Stimulated activated CD8-positive, alpha-beta memory T cell treated with anti-CD3 and anti-CD28 coated beads, Interleukin-12 subunit alpha, Interleukin-12 subunit beta, amount 100 ng/mL, for 4 hours (primary cell): Measurements from ENCODE around the gene SPATA12.

Source experiments
- DNase-seq: peaks from one replicate; pipeline ENCODE4 v3.0.0-alpha.2; 2020; ENCODE audit warnings: low read depth

The SPATA12 gene

DNA sequence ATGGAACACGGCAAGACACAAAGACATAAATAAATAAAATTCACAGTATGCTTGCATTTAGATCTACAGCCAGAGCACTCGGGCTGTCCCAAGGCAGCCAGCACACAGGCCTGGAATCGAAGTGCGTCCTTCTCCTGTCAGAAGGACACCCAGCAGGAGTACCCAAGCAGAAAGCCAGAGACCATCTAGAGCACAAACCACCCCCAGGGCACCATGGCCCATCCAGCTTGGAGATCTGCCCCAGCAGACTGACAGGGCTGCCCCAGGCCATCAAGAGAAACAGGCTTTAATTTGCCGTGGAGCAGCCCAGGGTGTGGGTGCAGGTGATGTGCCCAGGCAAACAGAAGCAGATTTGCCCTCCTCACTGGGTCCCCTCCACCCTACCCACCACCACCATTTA lies 7.8 kb upstream of the SPATA12 start:
- DNase-seq: no peak

DNA sequence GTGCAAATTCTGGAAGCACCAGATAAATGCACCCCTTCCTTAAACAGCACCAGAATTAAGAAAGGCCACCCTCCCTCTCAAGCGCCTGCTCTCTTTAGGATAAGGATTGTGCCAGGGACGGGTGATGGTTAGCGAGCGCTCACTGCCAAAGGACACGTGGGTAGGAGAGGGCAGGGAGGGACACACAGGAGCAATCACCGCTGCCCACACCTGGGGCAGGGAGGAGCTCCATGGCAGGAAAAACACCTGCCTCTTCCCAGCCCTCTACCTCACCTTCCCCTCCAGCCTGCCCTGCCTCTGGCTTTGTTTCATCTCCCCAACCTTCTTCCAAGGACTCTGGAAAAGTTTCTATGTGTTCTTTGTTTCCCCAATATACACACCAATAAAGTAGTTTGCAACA lies 7.3 kb upstream of the SPATA12 start:
- DNase-seq: no peak

DNA sequence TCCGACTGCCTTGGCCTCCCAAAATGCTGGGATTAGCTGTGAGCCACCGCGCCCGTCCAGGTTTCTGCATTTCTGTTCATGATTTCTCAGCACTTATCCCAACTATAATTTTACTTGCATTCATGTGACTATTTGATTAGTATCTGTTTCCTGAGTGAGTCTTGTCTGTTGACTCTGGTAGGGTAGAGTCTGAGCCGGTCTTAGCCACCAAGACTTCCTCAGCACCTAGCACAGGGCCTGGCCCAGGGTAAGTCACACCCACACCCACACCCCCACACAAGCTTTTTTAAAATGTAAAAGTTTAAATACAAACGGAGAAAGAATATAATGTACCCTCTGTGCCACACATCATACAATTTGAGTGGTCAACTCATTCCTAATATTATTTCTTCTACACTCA lies 3.1 kb upstream of the SPATA12 start:
- DNase-seq: no peak

DNA sequence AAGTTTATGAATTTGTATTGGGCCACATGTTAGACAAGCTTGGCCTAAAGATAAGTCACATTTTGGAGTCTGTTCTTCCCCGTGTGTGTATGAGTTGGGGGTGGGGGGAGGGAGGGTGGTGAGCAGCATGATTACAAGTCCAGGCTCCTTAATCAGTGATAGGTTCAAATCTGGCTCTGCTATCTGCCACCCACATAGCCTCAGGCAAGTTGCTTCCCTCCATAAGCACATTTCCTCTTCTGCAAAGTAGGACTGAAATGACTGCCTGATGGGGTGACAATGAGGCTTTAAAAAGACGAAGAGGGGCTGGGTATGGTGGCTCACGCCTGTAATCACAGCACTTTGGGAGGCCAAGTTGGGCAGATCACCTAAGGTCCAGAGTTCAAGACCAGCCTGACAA lies 1.1 kb upstream of the SPATA12 start:
- DNase-seq: no peak

DNA sequence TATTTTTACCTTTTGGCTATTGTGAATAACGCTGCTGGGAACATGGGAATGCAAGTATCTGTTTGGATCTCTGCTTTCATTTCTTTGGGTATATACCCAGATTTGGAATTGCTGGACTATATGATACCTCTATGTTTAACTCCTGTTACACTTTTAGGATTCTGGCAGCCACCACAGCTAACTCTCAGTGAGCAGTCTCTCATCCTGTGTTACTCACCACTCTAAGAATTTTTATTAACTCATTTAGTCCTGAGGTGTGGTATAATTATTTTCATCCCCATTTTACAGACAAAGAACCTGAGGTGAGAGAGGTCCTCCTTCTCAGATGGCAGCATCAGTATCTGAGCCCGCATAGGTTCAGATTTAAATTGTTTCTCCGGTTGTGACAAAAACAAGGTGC lies 1.1 kb downstream of the SPATA12 start:
- no peak for DNase-seq

DNA sequence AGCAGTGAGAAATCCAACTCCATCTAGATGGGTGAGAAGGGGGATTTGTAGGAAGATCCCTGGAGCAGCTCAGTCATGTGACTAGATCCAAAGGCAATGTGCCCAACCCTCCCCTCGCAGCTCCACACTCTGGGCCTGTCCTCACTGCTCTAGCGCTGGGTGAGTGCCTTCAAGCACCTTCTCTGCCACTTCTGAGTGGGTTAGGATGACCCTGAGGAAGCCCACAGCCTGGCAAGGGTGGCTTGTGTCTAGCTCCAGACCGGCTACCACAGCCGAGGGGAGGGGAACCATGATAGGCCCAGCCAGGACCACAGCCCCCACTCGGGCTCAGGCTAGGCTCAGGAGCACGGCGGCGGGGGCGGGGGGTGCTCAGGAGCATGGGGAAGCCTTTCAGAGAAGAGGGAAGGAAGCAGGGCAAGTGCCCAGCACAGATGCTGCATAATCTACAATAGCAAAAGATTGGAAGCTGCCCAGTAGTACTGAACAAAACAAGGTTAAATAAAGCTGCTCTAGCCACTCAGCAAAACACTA lies 1.7 kb downstream of the SPATA12 start:
- DNase-seq: no peak

DNA sequence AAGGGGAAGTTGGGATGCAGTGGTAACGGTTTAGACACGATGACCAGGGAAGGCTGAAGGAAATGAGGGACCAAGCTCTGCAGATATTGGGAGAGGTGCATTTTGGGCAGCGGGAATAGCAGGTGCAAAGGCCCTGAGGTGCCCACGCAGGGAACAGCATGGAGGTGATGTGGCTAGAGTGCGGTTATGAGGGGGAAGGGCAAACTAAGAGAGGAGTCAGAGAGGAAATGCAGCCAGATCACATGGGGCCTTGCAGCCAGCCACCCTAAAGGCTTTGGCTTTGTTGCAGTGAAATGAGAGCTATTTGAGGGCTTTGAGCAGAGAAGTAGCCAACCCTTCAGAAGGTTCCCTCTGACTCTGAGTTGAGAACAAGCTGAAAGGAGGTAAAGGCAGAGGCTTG lies 2.6 kb downstream of the SPATA12 start:
- no peak for DNase-seq

DNA sequence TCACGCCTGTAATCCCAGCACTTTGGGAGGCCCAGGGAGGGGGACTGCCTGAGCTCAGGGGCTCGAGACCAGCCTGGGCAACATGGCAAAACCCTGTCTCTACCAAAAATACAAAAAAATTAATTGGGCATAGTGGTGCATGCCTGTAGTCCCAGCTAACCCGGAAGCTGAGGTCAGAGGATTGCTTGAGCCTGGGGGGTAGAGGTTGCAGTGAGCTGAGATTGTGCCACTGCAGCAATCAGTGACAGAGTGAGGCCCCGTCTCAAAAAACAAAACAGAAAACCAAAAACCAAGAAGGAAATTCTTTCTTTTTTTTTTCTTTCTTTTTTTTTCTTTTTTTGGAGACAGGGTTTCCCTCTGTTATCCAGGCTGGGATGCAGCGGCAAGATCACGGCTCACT lies 3.5 kb downstream of the SPATA12 start:
- no peak for DNase-seq

DNA sequence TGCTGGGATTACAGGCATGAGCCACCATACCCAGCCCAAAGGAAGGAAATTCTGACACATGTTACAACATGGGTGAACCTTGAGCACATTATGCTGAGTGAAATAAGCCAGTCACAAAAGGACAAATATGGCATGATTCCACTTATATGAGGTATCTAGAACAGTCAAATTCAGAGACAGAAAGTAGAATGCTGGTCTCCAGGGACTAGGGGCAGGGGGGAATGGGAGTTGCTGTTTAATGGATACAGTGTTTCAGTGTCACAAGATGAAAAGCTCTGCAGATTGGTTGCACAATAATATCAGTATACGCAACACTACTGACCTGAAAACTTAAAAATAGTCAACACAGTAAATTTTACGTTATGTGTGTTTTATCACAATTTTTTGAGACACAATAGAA lies 4.1 kb downstream of the SPATA12 start:
- DNase-seq: no peak

DNA sequence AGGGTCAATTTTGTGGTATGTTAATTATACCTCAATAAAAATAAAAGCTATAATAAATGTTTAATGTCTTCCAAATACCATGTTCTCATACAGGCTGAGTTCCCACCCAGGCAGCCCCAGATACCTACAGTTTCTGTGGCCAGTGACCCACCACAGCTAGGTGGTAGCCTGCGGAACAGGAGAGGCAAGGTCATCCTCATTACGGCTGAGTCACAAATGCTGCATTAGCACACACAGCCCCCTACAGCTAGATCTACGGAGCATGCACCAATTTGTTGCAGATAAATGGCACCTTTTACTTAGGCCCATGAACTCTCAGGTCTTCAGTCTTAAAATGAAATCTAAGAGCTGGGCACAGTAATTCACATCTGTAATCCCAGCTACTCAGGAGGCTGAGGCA lies 5.1 kb downstream of the SPATA12 start:
- no peak for DNase-seq

DNA sequence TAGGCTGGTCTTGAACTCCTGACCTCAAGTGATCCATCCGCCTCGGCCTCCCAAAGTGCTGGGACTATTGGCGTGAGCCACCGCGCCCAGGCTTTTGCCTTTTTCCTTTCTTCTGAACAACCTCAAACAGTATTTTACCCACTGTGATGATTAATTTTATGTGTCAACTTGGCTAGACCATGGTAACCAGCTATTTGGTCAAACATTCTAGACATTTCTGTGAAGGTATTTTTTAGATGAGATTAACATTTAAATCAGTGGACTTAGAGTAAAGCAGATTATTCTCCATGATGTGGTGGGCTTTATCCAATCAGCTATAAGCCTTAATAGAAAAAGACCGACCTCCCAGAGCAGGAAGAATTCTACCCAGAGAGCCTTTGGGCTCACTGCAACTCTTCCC lies 6.0 kb downstream of the SPATA12 start:
- DNase-seq: no peak

DNA sequence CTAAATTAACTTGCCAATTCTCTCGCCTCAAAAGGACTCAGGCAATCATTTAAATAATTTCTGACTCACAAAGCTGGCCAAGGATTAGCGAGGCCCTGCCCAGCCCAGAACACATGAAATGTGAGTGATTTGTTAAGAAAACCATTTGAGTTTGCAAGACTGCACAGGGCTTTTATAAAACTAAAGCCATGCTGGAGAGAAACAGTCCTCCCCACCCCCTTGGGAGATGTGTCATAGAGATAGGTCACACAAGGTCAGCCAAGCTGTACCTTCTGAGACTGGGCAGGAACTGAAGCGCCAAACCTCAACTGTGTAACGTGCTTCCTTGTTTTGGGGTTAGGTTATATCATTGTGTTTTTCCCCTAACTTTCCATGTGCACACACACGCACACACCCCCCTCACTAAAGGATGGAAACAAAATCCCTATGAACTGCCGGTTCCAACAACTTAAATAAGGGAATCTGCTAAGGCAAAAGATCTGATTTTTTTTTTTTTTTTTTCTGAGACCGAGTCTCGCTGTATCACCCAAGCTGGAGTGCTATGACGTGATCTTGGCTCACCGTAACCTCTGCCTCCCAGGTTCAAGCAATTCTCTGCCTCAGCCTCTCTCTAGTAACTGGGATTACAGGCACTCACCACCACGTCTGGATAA lies 8.1 kb downstream of the SPATA12 start:
- no peak for DNase-seq

DNA sequence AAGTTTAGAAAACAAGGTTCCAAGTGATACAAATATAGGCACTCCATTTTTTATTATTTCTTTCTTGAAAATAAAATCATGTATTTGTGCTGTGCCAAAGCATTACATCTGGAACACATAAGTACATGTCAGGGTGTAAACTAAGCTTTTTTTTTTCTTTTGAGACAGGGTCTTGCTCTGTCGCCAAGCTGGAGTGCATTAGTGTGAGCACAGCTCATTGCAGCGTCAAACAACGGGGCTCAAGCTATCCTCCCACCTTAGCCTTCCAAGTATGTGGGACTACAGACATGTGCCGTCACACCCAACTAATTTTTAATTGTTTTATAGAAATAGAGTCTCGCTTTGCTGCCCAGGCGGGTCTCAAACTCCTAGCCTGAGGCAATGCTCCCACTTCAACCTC lies 9.0 kb downstream of the SPATA12 start:
- DNase-seq: no peak

DNA sequence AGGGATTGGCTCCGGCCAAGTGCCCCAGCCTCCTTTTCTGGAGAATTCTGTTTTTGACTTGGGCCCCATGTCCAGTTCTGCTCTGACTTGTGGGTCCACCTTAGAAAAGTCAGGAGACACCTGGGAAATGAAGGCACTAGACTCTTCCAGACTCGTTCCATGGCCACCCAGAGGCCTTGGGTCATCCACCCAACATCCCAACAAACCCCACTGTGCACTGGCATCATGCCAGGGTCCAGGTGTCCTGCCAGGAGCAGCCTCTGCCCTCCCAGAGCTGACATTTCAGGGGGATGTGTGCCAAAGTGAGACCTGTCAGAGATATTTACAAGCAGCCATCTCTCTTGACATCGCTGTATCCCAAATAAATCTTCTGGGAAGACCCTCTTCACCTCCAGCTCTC lies 13.2 kb downstream of the SPATA12 start:
- DNase-seq: no peak

DNA sequence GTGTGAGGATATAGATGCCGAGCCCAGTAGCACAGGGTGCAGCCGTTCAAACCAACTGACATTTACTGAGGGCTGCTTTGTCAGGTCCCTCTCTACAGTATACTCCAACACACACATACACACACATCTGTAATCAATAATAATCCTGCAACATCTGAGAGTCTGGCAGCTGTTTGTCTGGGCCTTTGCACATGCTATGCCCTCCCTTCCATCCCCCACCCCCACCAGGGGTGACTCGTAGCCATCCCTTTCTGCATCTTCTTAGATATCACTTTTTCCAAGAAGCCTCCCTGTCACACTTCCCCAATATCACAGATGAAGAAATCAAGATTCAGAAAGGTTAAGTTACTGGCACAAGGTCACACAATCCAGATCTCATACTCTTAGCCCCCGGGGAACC lies 13.7 kb downstream of the SPATA12 start:
- DNase-seq: no peak

DNA sequence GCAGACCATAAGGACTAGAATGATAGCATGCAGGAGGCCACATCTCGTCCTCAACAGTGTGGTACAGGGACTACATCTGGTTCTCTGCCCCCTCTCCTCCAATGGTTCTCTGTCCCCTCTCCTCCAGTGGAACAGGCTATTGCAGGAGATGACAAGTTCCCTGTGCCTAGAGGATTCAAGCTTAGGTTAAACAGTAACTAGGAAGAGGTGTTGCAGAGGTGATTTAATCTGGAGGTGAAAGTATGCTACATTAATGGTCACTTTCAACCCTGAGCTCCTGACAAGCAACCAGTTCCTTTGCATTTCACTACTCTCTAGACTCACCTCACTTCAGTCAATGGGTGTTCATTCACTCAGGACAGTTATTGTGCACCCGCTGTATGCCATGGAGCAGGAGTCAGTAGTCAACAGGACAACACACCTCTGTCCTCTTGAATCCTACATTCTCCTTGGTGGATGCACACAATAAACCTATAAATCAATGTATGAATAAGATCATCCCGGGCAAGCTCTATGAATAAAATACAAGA lies 16.0 kb downstream of the SPATA12 start:
- no peak for DNase-seq

DNA sequence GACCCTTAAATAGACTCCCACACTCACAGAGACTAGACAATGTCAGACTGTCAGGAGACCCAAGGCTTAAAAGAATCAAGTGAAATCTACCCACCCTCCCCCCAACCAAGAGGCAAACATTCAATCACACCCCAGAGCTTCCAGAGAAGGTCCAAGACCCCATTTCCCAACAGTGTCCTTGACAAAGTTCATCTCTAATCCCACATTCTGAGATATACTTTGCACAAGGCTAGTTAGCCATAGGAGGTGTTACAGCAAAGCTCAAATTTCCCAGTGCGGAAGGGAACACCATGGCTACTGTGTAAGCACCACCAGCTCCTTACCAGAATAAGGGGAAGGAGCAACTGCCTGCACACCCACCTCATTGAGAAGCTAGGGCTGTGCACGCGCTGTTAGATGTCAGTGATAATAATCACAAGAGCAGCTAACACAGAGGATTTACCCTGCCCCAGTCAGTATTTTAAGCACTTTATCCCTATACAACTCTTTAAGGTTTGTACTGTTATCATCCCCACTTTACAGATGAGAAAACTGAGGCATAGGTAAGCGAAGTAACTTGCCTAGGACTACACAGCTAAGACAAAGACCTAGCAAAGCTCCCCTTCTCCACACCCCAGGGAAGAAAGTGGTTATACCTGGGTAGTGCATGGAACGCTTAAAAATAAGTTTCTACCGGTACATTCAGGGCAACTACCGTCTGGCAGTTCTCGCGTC lies 17.3 kb downstream of the SPATA12 start:
- DNase-seq: no peak

DNA sequence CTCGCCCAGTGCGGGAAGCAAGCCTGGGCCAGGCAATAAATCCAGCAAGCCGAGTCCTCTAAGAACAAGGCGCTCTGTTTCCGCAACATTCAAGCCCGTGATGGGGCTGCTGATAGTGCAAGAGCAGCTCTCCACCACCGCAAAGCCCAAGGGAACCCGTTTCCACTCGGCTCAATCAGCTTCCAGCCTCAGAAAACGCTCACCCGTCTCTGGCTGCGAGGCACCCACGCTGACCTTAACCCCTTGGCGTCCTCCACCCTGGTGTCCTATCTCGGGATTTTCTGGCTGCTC lies 17.8 kb downstream of the SPATA12 start:
- no peak for DNase-seq

DNA sequence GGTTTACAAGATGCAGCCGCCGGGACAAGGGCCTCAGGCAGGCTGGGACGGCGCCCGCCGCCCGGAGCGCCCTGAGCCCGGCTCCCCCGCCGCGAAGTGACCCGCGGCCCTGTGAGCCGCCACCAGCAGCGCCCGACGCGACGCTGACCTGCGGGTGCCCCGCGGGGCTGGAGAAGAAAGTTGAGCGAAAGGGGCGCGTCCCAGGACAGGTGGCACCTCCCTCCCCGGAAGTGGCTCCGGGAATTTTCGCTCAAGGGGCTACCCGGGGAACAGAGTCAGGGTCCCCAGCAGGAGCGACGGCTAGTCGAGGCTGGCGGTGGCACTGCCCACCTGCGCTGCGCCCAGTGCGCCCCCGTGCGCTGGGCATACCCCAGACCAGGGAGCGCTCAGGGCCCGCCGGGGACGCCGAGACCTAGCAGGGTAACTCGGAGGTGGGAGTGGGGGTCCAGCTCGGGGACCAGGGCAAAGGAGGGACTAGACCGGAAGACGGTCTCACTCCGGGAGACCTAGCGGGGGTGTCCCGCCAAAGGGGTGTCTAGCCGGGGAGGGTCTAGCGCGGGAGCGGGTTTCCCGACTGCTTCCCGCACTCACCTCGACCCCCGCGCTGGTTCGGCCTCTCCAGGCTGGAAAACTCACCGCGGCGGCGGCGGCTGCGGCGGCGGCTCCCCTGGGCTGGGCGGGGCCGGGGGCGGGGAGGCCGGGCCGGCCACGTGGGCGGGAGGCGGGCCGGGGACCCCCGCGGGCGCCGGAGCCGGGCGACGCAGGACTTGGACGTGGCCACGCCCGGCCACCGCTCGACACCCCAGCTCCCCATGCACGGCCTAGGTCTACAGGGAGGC lies 18.4 kb downstream of the SPATA12 start:
- no peak for DNase-seq

DNA sequence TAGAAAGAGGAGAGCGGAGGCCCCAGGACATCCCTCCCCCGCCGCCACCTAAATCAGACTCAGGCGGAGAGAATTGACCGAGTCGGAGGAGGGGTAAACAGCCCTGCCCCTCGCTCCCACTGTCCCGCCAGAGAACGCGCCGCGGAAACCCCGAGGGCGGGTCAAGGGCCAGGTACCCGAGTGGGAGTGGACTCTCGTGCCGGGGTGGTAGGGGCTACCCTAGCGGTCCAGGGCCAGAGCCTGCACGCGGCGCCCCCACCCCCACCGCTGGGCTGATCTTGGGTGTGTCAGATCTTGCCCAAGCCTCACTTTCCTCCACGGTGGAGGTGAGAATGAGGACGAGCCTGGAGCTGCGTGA lies 19.0 kb downstream of the SPATA12 start:
- no peak for DNase-seq

DNA sequence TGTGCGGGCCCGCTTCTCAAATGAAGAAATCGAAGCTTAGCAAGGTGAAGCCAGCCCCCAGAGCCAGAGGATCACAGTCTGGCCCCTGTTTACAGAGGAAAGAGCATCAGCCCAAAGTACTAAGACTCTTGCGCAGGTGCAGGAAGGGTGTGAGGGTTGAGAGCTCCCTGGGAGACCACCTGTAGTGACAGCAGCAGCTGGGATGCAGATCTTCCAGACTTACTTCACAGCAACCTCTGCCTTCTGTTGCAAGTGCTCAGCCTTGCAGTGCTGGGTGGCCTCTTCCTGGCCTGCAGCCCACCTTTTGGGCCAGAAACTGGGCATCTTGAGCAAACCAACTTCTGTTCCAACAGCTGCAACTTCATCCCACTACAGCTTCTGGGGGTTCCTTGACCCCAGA lies 19.7 kb downstream of the SPATA12 start:
- DNase-seq: no peak

DNA sequence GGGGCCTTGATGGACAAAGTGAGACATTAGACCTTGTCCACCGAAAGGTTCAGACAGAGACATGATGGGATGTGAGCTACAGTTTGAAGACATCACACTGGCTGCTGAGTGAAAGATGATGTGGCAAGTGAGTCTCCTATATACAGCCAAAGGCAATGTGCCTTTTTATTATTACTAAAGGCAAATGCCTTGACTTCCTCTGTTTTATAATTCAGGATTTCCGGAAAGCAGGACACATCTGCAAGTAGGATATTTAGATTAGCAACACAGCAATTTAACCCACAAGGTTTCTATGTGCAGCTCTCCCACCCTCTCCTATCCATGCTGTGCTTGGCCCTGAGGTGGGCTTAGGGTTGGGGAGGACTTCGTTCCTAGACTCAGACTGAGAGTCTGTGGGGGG lies 20.7 kb downstream of the SPATA12 start:
- DNase-seq: no peak

DNA sequence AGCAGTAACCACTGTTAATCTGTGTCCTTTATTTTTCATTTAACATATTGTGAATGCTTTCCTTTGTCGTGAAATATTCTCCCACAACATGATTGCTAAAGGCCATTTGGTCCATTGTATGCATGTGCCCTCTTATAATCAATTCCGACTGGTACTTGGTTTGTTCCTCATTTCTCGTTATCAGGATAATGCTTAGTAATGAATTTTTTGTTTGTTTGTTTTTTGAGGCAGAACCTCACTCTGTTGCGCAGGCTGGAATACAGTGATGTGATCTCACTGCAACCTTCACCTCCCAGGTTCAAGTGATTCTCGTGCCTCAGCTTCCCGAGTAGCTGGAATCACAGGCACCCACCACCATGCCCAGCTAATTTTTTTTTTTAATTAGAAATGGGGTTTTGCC lies 22.0 kb downstream of the SPATA12 start:
- DNase-seq: no peak
